IMR-90 (cell line): Measurements from ENCODE around the gene PSPN. TPM values are rescaled to one million over a fixed set of nuclear protein-coding genes. Genes with fewer than 3 reads are reported as not detected.

Experiments used
- ATAC-seq: fragments of 200-7000 bp; cut with Tn5 transposase; 2 replicates; pipeline ENCODE4 v1.9.1; 2020; ENCODE audit warnings: low read depth, mild to moderate bottlenecking, moderate library complexity
- BruUV-seq: library from RNA; stranded (reverse); fragments of 400-500 nt; replicated peaks from 2 replicates; lab custom pipeline; 2021; lab: Mats Ljungman, UMichigan
- CTCF ChIA-PET: fragments of 300-600 bp; formaldehyde crosslinking; extraction: SDS; loops from one replicate; lab custom pipeline; 2021; ENCODE audit warnings: antibody characterized with exemption; lab: Yijun Ruan, JAX
- POLR2A ChIA-PET: fragments of 300-600 bp; sonication (Branson Sonifier 250); formaldehyde crosslinking; loops from one replicate; lab custom pipeline; 2022; ENCODE audit warnings: antibody characterized with exemption; ENCODE audit not compliant: unreplicated experiment; lab: Charles Lee
- DNase-seq: peaks from one replicate; pipeline ENCODE4 v3.0.0; 2013
- H2AFZ ChIP-seq: replicated peaks from 2 replicates; pipeline ENCODE3; 2013; ENCODE audit warnings: low read length, mild to moderate bottlenecking; ENCODE audit not compliant: poor library complexity
- H2AK5ac ChIP-seq: 2 replicates; pipeline ENCODE4 v1.6.1; 2013; ENCODE audit warnings: low read depth, low read length, inconsistent platforms
- H2AK9ac ChIP-seq: replicated peaks from 2 replicates; pipeline ENCODE3; 2013; ENCODE audit warnings: mild to moderate bottlenecking, low read depth, low read length, moderate library complexity; ENCODE audit not compliant: poor library complexity
- H2BK120ac ChIP-seq: 2 replicates; pipeline ENCODE4 v1.6.1; 2013; ENCODE audit warnings: low read depth, low read length, inconsistent platforms
- H2BK15ac ChIP-seq: 3 replicates; pipeline ENCODE4 v1.6.1; 2013; ENCODE audit warnings: low read depth, low read length, inconsistent platforms
- H2BK20ac ChIP-seq: 2 replicates; pipeline ENCODE4 v1.6.1; 2013; ENCODE audit warnings: low read depth, mild to moderate bottlenecking, inconsistent platforms, low read length, moderate library complexity
- H2BK5ac ChIP-seq: 2 replicates; pipeline ENCODE4 v1.6.1; 2013; ENCODE audit warnings: mild to moderate bottlenecking, low read depth, low read length, inconsistent platforms; ENCODE audit not compliant: poor library complexity, severe bottlenecking
- H3K14ac ChIP-seq: replicated peaks from 2 replicates; pipeline ENCODE4 v1.6.1; 2013; ENCODE audit warnings: low read depth, low read length, inconsistent platforms
- H3K18ac ChIP-seq: 2 replicates; pipeline ENCODE4 v1.6.1; 2013; ENCODE audit warnings: low read depth, low read length, control low read depth
- H3K23ac ChIP-seq: 2 replicates; pipeline ENCODE4 v1.6.1; 2013; ENCODE audit warnings: low read depth, low read length, inconsistent platforms
- H3K27ac ChIP-seq: 2 replicates; pipeline ENCODE4 v1.5.1; 2013; ENCODE audit warnings: mild to moderate bottlenecking, control low read depth, low read length; ENCODE audit not compliant: insufficient read depth
- H3K27me3 ChIP-seq: 2 replicates; pipeline ENCODE4 v1.6.1; 2013; ENCODE audit warnings: low read length; ENCODE audit not compliant: control insufficient read depth, insufficient read depth
- H3K36me3 ChIP-seq: 2 replicates; pipeline ENCODE4 v1.6.1; 2013; ENCODE audit warnings: low read length, mixed read lengths; ENCODE audit not compliant: control insufficient read depth, insufficient read depth
- H3K4ac ChIP-seq: 2 replicates; pipeline ENCODE4 v1.6.1; 2013; ENCODE audit warnings: low read depth, low read length, inconsistent platforms
- H3K4me1 ChIP-seq: 2 replicates; pipeline ENCODE4 v1.6.1; 2013; ENCODE audit warnings: low read length, mixed read lengths; ENCODE audit not compliant: control insufficient read depth, insufficient read depth
- H3K4me2 ChIP-seq: 2 replicates; pipeline ENCODE4 v1.6.1; 2013; ENCODE audit warnings: low read depth, mild to moderate bottlenecking, control low read depth, low read length, moderate library complexity
- H3K4me3 ChIP-seq: 2 replicates; pipeline ENCODE4 v1.5.1; 2013; ENCODE audit warnings: low read depth, mild to moderate bottlenecking, control low read depth, low read length, moderate library complexity; ENCODE audit not compliant: insufficient read depth
- H3K56ac ChIP-seq: 2 replicates; pipeline ENCODE4 v1.6.1; 2013; ENCODE audit warnings: low read length, inconsistent platforms; ENCODE audit not compliant: insufficient read depth; ENCODE audit errors: extremely low read depth
- H3K79me1 ChIP-seq, 2 experiments: 2 replicates each; pipeline ENCODE4 v1.6.1; 2013; ENCODE audit warnings: low read length in 2 of 2, inconsistent platforms in 1 of 2, low read depth in 1 of 2
- H3K9ac ChIP-seq: 2 replicates; pipeline ENCODE4 v1.6.1; 2013; ENCODE audit warnings: low read depth, low read length, control low read depth
- H3K9me1 ChIP-seq: 2 replicates; pipeline ENCODE4 v1.6.1; 2013; ENCODE audit warnings: low read length, inconsistent platforms; ENCODE audit not compliant: insufficient read depth
- H3K9me3 ChIP-seq: 2 replicates; pipeline ENCODE4 v1.6.1; 2013; ENCODE audit warnings: low read length; ENCODE audit not compliant: control insufficient read depth, insufficient read depth
- H4K20me1 ChIP-seq: 2 replicates; pipeline ENCODE4 v1.6.1; 2013; ENCODE audit warnings: low read length, inconsistent platforms; ENCODE audit not compliant: insufficient read depth
- H4K5ac ChIP-seq: 2 replicates; pipeline ENCODE4 v1.6.1; 2013; ENCODE audit warnings: mild to moderate bottlenecking, low read depth, low read length, control low read depth
- H4K8ac ChIP-seq, 2 experiments: 2 replicates each; pipeline ENCODE4 v1.6.1; 2013; ENCODE audit warnings: low read depth in 2 of 2, low read length in 2 of 2, control low read depth in 1 of 2, inconsistent platforms in 1 of 2
- H4K91ac ChIP-seq: 2 replicates; pipeline ENCODE4 v1.6.1; 2013; ENCODE audit warnings: low read depth, low read length, inconsistent platforms; ENCODE audit not compliant: insufficient read depth
- BHLHE40 ChIP-seq: fragments of 150-350 bp; IDR thresholded peaks from 2 replicates; pipeline ENCODE4 v1.6.1; 2016; ENCODE audit warnings: mild to moderate bottlenecking, low read depth, low read length
- CEBPB ChIP-seq: IDR thresholded peaks from 2 replicates; pipeline ENCODE4 v1.6.1; 2012; ENCODE audit warnings: low read depth, low read length, improper control_type of control experiment
- CHD1 ChIP-seq: IDR thresholded peaks from 2 replicates; pipeline ENCODE4 v1.6.1; 2012; ENCODE audit warnings: low read depth, low read length, improper control_type of control experiment
- FOS ChIP-seq: fragments of 150-350 bp; IDR thresholded peaks from 2 replicates; pipeline ENCODE4 v1.6.1; 2016; ENCODE audit warnings: low read depth, low read length
- MAFK ChIP-seq: IDR thresholded peaks from 2 replicates; pipeline ENCODE4 v1.6.1; 2012; ENCODE audit warnings: low read depth, low read length, improper control_type of control experiment
- MAZ ChIP-seq: IDR thresholded peaks from 2 replicates; pipeline ENCODE4 v1.6.1; 2012; ENCODE audit warnings: low read depth, mild to moderate bottlenecking, low read length, improper control_type of control experiment, moderate library complexity, borderline replicate concordance
- MXI1 ChIP-seq: IDR thresholded peaks from 2 replicates; pipeline ENCODE4 v1.6.1; 2012; ENCODE audit warnings: low read depth, mild to moderate bottlenecking, low read length, moderate library complexity, borderline replicate concordance
- NFE2L2 ChIP-seq: fragments of 150-350 bp; IDR thresholded peaks from 2 replicates; pipeline ENCODE4 v1.6.1; 2016; ENCODE audit warnings: low read depth, mild to moderate bottlenecking, low read length
- POLR2A ChIP-seq: IDR thresholded peaks from 2 replicates; pipeline ENCODE4 v1.6.1; 2012; ENCODE audit warnings: mild to moderate bottlenecking, low read depth, low read length
- RAD21 ChIP-seq: IDR thresholded peaks from 2 replicates; pipeline ENCODE4 v1.6.1; 2012; ENCODE audit warnings: low read length, improper control_type of control experiment
- RCOR1 ChIP-seq: IDR thresholded peaks from 2 replicates; pipeline ENCODE4 v1.6.1; 2012; ENCODE audit warnings: mild to moderate bottlenecking, low read length, improper control_type of control experiment; ENCODE audit not compliant: insufficient replicate concordance
- RFX5 ChIP-seq: IDR thresholded peaks from 2 replicates; pipeline ENCODE4 v1.8.0; 2012; ENCODE audit warnings: low read depth, mild to moderate bottlenecking, low read length, moderate library complexity
- SMC3 ChIP-seq: fragments of 150-350 bp; IDR thresholded peaks from 2 replicates; pipeline ENCODE4 v1.6.1; 2016; ENCODE audit warnings: low read depth, mild to moderate bottlenecking, antibody characterized with exemption, low read length, moderate library complexity
- WGBS, 2 experiments: methylation state at CpG; one replicate each; pipeline versions ENCODE4 v1.1.5 to v1.1.7; 2013; ENCODE audit warnings: missing lambda C conversion rate in 2 of 2; ENCODE audit not compliant: insufficient read length in 1 of 2; ENCODE audit errors: extremely low coverage in 2 of 2; 5-methylcytosine and 5-hydroxymethylcytosine counted together
- dilution Hi-C: fragments of 300-500 bp; cut with HindIII; formaldehyde crosslinking; loops from one replicate; pipeline ENCODE4 v1.14.3; 2018; ENCODE audit warnings: low sequenced_read_pairs; ENCODE audit not compliant: unreplicated experiment
- in situ Hi-C: fragments of 300-500 bp; cut with MboI; formaldehyde crosslinking; loops from 3 replicates; pipeline ENCODE4 v1.14.3; 2019; ENCODE audit warnings: low sequenced_read_pairs, inconsistent platforms, mixed read lengths
- intact Hi-C: fragments of 100-400 bp; cut with micrococcal nuclease; formaldehyde crosslinking; loops from 2 replicates; pipeline ENCODE4 v1.10.0; 2022
- polyA plus RNA-seq, 3 experiments: library from polyadenylated mRNA; depleted of rRNA; stranded (reverse); fragments of >200 nt; gene quantifications; 2 replicates each; pipeline ENCODE4 v1.2.3, GENCODE V29; 2012; ENCODE audit warnings: low replicate concordance in 1 of 3
- total RNA-seq: library from RNA; depleted of rRNA; stranded (reverse); fragments of >200 nt; gene quantifications from 2 replicates; pipeline ENCODE4 v1.2.3, GENCODE V29; 2012
- TF ChIP-seq, protein P1 (sequence below): fragments of 150-350 bp; IDR thresholded peaks from 2 replicates; pipeline ENCODE4 v1.6.1; 2017; ENCODE audit warnings: mild to moderate bottlenecking, antibody characterized with exemption, low read length, low read depth
- TF ChIP-seq, protein P2 (sequence below): fragments of 150-350 bp; IDR thresholded peaks from 2 replicates; pipeline ENCODE4 v1.6.1; 2016; ENCODE audit warnings: low read depth, mild to moderate bottlenecking, low read length, moderate library complexity, borderline replicate concordance
- TF ChIP-seq, protein P3 (sequence below): conservative IDR thresholded peaks from 2 replicates; pipeline ENCODE4 v1.5.1; 2012; ENCODE audit warnings: mild to moderate bottlenecking, low read depth, low read length, improper control_type of control experiment

The PSPN gene
- total and polyA plus RNA-seq, 2 of the 4 experiments (the other 2 are of a cell fraction): 0.34 to 0.54 TPM

DNA sequence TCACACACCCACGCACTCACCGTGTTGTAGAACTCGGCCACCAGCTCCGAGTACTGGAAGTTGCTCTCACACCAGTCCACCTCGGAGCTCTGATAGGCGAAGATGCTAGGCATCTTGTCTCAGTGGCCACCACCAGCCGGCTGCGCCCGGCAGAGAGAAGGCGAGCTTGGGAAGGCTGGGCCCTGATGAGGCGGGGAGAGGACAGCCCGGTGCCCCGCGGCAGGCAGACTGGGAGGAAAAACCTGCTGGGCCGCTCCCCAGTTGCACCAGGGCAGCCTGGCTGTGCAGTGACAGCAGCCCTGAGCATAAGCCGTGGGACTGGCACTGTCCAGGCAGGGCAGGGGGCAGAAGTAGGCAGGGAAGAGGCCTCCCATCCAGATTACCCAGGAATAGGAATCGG is 42.3 kb downstream of the PSPN start, which contains the start of gene ACER1:
Gene ACER1, minus strand, starts transcription at position 174 of the 400 bp plus-strand sequence. Its CDS starts 61 bp downstream, at position 113.
- intact Hi-C loops: no loop called here

More for the DNA sequence above, 42.3 kb downstream of the PSPN start, which contains the start of gene ACER1:
- Histone ChIP-seq H2BK120ac (no peak within 1 kb of the TSS), H4K91ac (no peak within 1 kb of the TSS), H2BK5ac (no peak within 1 kb of the TSS), H4K5ac (no peak within 1 kb of the TSS), H2BK15ac (no peak within 1 kb of the TSS), H3K9me3 (no peaks in the 10 kb centered on the region), H3K4me1 (no peaks in the 10 kb centered on the region), H4K8ac (no peak within 1 kb of the TSS), H3K4me3 (no peak within 1 kb of the TSS), H3K4me2 (no peak within 1 kb of the TSS), H3K9me1 (no peaks in the 10 kb centered on the region), H3K9ac (no peak within 1 kb of the TSS), H3K36me3 (no peaks in the 10 kb centered on the region), H3K27me3 (peaks cover 2% of the 10 kb centered on the region), H2AFZ (no peak within 1 kb of the TSS), H2AK5ac (no peak within 1 kb of the TSS), H3K18ac (no peak within 1 kb of the TSS), H3K79me1 (no peaks in the 10 kb centered on the region), H2AK9ac (peak within 1 kb of the TSS; percentile 78), H3K4ac (no peak within 1 kb of the TSS), H4K20me1 (no peaks in the 10 kb centered on the region), H3K23ac (no peak within 1 kb of the TSS), H3K14ac (no peak within 1 kb of the TSS), H3K56ac (no peak within 1 kb of the TSS), H3K27ac (no peak within 1 kb of the TSS), H2BK20ac (no peak within 1 kb of the TSS)
- in situ Hi-C loops (no loop called here), dilution Hi-C loops (no loop called here)
- WGBS, 2 experiments: 50% methylated on average over 7 of the region's 17 CpGs; no CpG with 5 or more reads in 1 of the 2 experiments
- CTCF ChIA-PET: interaction anchor here (1.4 kb wide), 1 partner anchor 20 kb away, joined by 3 read pairs; no protein-coding TSS in a partner anchor
- ATAC-seq: no peak
- POLR2A ChIA-PET: no interaction called here
- no peak for DNase-seq
- no peak for TF ChIP-seq MAZ
- no peak for TF ChIP-seq FOS
- TF ChIP-seq RCOR1: no peak
- TF ChIP-seq SMC3: no peak
- TF ChIP-seq RFX5: no peak
- TF ChIP-seq, protein P1, sequence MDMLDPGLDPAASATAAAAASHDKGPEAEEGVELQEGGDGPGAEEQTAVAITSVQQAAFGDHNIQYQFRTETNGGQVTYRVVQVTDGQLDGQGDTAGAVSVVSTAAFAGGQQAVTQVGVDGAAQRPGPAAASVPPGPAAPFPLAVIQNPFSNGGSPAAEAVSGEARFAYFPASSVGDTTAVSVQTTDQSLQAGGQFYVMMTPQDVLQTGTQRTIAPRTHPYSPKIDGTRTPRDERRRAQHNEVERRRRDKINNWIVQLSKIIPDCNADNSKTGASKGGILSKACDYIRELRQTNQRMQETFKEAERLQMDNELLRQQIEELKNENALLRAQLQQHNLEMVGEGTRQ: no peak
- TF ChIP-seq NFE2L2: no peak
- TF ChIP-seq CHD1: no peak
- TF ChIP-seq MAFK: no peak
- TF ChIP-seq, protein P2, sequence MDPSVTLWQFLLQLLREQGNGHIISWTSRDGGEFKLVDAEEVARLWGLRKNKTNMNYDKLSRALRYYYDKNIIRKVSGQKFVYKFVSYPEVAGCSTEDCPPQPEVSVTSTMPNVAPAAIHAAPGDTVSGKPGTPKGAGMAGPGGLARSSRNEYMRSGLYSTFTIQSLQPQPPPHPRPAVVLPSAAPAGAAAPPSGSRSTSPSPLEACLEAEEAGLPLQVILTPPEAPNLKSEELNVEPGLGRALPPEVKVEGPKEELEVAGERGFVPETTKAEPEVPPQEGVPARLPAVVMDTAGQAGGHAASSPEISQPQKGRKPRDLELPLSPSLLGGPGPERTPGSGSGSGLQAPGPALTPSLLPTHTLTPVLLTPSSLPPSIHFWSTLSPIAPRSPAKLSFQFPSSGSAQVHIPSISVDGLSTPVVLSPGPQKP: no peak
- TF ChIP-seq BHLHE40: no peak
- TF ChIP-seq CEBPB: no peak
- no peak for TF ChIP-seq MXI1
- no peak for TF ChIP-seq POLR2A
- TF ChIP-seq RAD21: no peak
- TF ChIP-seq, protein P3, sequence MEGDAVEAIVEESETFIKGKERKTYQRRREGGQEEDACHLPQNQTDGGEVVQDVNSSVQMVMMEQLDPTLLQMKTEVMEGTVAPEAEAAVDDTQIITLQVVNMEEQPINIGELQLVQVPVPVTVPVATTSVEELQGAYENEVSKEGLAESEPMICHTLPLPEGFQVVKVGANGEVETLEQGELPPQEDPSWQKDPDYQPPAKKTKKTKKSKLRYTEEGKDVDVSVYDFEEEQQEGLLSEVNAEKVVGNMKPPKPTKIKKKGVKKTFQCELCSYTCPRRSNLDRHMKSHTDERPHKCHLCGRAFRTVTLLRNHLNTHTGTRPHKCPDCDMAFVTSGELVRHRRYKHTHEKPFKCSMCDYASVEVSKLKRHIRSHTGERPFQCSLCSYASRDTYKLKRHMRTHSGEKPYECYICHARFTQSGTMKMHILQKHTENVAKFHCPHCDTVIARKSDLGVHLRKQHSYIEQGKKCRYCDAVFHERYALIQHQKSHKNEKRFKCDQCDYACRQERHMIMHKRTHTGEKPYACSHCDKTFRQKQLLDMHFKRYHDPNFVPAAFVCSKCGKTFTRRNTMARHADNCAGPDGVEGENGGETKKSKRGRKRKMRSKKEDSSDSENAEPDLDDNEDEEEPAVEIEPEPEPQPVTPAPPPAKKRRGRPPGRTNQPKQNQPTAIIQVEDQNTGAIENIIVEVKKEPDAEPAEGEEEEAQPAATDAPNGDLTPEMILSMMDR: no peak
- BruUV-seq: no TSS peak
